SK-N-SH treated with all-trans-retinoic acid at 6 μM for 48 hours (cell line): ENCODE results near the gene DDAH1.

Source experiments
- ATAC-seq: fragments of 200-7000 bp; cut with Tn5 transposase; 3 replicates; pipeline ENCODE4 v1.9.1; 2020; ENCODE audit warnings: mild to moderate bottlenecking, moderate library complexity
- ARNTL ChIP-seq: fragments of 450-650 bp; formaldehyde crosslinking; IDR thresholded peaks from 2 replicates; pipeline ENCODE4 v1.5.0; 2020; ENCODE audit warnings: low read depth, mild to moderate bottlenecking, moderate library complexity, borderline replicate concordance
- BACH2 ChIP-seq: fragments of 250-450 bp; sonication (Bioruptor Pico); IDR thresholded peaks from 2 replicates; pipeline ENCODE4 v1.9.0; 2021; ENCODE audit warnings: mild to moderate bottlenecking, borderline replicate concordance
- CREB5 ChIP-seq: fragments of 250-450 bp; sonication (Bioruptor Pico); IDR thresholded peaks from 2 replicates; pipeline ENCODE4 v1.5.1; 2020; ENCODE audit warnings: low read depth, mild to moderate bottlenecking, moderate library complexity
- CSDC2 ChIP-seq: fragments of 250-450 bp; sonication (Bioruptor Pico); IDR thresholded peaks from 2 replicates; pipeline ENCODE4 v1.5.0; 2020; ENCODE audit warnings: mild to moderate bottlenecking, moderate library complexity
- ESRRG ChIP-seq: fragments of 250-450 bp; sonication (Bioruptor Pico); IDR thresholded peaks from 2 replicates; pipeline ENCODE4 v1.6.1; 2021; ENCODE audit warnings: mild to moderate bottlenecking
- GLIS3 ChIP-seq: fragments of 250-450 bp; sonication (Bioruptor Pico); IDR thresholded peaks from 2 replicates; pipeline ENCODE4 v1.5.0; 2020; ENCODE audit warnings: mild to moderate bottlenecking, moderate library complexity
- ISL1 ChIP-seq: fragments of 250-450 bp; sonication (Bioruptor Pico); IDR thresholded peaks from 2 replicates; pipeline ENCODE4 v2.1.2; 2022; ENCODE audit warnings: mild to moderate bottlenecking, moderate library complexity
- OSR1 ChIP-seq: fragments of 250-450 bp; sonication (Bioruptor Pico); IDR thresholded peaks from 2 replicates; pipeline ENCODE4 v1.8.0; 2022; ENCODE audit warnings: moderate library complexity, mild to moderate bottlenecking, inconsistent platforms
- PPARA ChIP-seq: fragments of 250-450 bp; sonication (Bioruptor Pico); IDR thresholded peaks from 2 replicates; pipeline ENCODE4 v1.5.0; 2020; ENCODE audit warnings: mild to moderate bottlenecking, borderline replicate concordance
- RARB ChIP-seq: fragments of 250-450 bp; sonication (Bioruptor Pico); IDR thresholded peaks from 2 replicates; pipeline ENCODE4 v1.8.0; 2021; ENCODE audit warnings: mild to moderate bottlenecking, moderate library complexity
- TOX ChIP-seq: fragments of 250-450 bp; sonication (Bioruptor Pico); IDR thresholded peaks from 2 replicates; pipeline ENCODE4 v1.8.0; 2021; ENCODE audit warnings: mild to moderate bottlenecking, moderate library complexity, borderline replicate concordance
- ZC3H10 ChIP-seq: fragments of 250-450 bp; sonication (Bioruptor Pico); IDR thresholded peaks from 2 replicates; pipeline ENCODE4 v1.5.1; 2021; ENCODE audit warnings: mild to moderate bottlenecking, moderate library complexity
- ZFP3 ChIP-seq: fragments of 250-450 bp; sonication (Bioruptor Pico); IDR thresholded peaks from 2 replicates; pipeline ENCODE4 v1.5.0; 2020; ENCODE audit warnings: mild to moderate bottlenecking, moderate library complexity
- ZFP30 ChIP-seq: fragments of 450-650 bp; formaldehyde crosslinking; IDR thresholded peaks from 2 replicates; pipeline ENCODE4 v1.5.0; 2022; ENCODE audit warnings: mild to moderate bottlenecking, moderate library complexity
- ZNF565 ChIP-seq: fragments of 450-650 bp; formaldehyde crosslinking; conservative IDR thresholded peaks from 2 replicates; pipeline ENCODE4 v1.5.0; 2020; ENCODE audit warnings: low read depth, mild to moderate bottlenecking, moderate library complexity
- ZNF70 ChIP-seq: fragments of 450-650 bp; formaldehyde crosslinking; IDR thresholded peaks from 2 replicates; pipeline ENCODE4 v1.5.0; 2020; ENCODE audit warnings: mild to moderate bottlenecking, moderate library complexity
- ZNF8 ChIP-seq: fragments of 450-650 bp; formaldehyde crosslinking; IDR thresholded peaks from 2 replicates; pipeline ENCODE4 v1.5.0; 2020; ENCODE audit warnings: mild to moderate bottlenecking, moderate library complexity
- TF ChIP-seq, protein P1 (sequence below): fragments of 250-450 bp; sonication (Bioruptor Pico); IDR thresholded peaks from 2 replicates; pipeline ENCODE4 v1.5.1; 2021; ENCODE audit warnings: mild to moderate bottlenecking, moderate library complexity
- TF ChIP-seq, protein P2 (sequence below): fragments of 250-450 bp; sonication (Bioruptor Pico); IDR thresholded peaks from 2 replicates; pipeline ENCODE4 v1.8.0; 2021; ENCODE audit warnings: low read depth, mild to moderate bottlenecking, moderate library complexity, borderline replicate concordance
- TF ChIP-seq, protein P3 (sequence below): fragments of 250-450 bp; sonication (Bioruptor Pico); IDR thresholded peaks from 2 replicates; pipeline ENCODE4 v1.8.0; 2020; ENCODE audit warnings: mild to moderate bottlenecking, moderate library complexity, borderline replicate concordance
- TF ChIP-seq, protein P4 (sequence below): fragments of 250-450 bp; sonication (Bioruptor Pico); IDR thresholded peaks from 2 replicates; pipeline ENCODE4 v1.5.0; 2020; ENCODE audit warnings: mild to moderate bottlenecking, moderate library complexity

The DDAH1 gene

DNA sequence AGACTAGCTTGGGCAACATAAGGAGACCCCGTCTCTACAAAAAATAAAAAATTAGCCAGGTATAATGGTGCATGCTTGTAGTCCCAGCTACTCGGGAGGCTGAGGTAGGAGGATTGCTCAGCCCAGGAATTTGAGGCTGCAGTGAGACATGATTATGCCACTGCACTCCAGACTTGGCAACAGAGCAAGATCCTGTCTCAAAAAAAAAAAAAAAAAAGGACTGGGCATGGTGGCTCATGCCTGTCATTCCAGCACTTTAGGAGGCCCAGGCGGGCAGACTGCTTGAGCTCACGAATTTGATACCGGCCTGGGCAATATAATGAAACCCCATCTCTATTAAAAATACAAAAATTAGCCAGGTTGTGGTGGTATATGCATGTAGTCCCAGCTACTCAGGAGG, 141.2 kb downstream of the DDAH1 start:
- no peak for ATAC-seq

GRCh38 chr1:85322655-85323054, 142.3 kb downstream of the DDAH1 start:
- ATAC-seq = no peak
- TF ChIP-seq ISL1 (CRISPR knock-in tag) (no peak), BACH2 (CRISPR knock-in tag) (no peak), RARB (CRISPR knock-in tag) (no peak), ZFP30 (CRISPR knock-in tag) (no peak), ZC3H10 (CRISPR knock-in tag) (no peak), PPARA (CRISPR knock-in tag) (no peak), ESRRG (CRISPR knock-in tag) (no peak), OSR1 (CRISPR knock-in tag) (no peak), CSDC2 (CRISPR knock-in tag) (no peak), ZNF565 (CRISPR knock-in tag) (no peak)

More for the DNA sequence above, 141.2 kb downstream of the DDAH1 start:
- TF ChIP-seq PPARA (CRISPR knock-in tag) (no peak), ISL1 (CRISPR knock-in tag) (no peak), CREB5 (CRISPR knock-in tag) (no peak), ZNF70 (CRISPR knock-in tag) (no peak), RARB (CRISPR knock-in tag) (no peak), ZNF565 (CRISPR knock-in tag) (no peak), ARNTL (CRISPR knock-in tag) (no peak), ZFP3 (CRISPR knock-in tag) (no peak), TOX (CRISPR knock-in tag) (no peak), OSR1 (CRISPR knock-in tag) (no peak)
- TF ChIP-seq, protein P1, sequence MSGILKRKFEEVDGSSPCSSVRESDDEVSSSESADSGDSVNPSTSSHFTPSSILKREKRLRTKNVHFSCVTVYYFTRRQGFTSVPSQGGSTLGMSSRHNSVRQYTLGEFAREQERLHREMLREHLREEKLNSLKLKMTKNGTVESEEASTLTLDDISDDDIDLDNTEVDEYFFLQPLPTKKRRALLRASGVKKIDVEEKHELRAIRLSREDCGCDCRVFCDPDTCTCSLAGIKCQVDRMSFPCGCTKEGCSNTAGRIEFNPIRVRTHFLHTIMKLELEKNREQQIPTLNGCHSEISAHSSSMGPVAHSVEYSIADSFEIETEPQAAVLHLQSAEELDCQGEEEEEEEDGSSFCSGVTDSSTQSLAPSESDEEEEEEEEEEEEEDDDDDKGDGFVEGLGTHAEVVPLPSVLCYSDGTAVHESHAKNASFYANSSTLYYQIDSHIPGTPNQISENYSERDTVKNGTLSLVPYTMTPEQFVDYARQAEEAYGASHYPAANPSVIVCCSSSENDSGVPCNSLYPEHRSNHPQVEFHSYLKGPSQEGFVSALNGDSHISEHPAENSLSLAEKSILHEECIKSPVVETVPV (CRISPR knock-in tag) = no peak
- TF ChIP-seq, protein P2, sequence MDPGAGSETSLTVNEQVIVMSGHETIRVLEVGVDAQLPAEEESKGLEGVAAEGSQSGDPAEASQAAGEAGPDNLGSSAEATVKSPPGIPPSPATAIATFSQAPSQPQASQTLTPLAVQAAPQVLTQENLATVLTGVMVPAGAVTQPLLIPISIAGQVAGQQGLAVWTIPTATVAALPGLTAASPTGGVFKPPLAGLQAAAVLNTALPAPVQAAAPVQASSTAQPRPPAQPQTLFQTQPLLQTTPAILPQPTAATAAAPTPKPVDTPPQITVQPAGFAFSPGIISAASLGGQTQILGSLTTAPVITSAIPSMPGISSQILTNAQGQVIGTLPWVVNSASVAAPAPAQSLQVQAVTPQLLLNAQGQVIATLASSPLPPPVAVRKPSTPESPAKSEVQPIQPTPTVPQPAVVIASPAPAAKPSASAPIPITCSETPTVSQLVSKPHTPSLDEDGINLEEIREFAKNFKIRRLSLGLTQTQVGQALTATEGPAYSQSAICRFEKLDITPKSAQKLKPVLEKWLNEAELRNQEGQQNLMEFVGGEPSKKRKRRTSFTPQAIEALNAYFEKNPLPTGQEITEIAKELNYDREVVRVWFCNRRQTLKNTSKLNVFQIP = no peak
- TF ChIP-seq, protein P3, sequence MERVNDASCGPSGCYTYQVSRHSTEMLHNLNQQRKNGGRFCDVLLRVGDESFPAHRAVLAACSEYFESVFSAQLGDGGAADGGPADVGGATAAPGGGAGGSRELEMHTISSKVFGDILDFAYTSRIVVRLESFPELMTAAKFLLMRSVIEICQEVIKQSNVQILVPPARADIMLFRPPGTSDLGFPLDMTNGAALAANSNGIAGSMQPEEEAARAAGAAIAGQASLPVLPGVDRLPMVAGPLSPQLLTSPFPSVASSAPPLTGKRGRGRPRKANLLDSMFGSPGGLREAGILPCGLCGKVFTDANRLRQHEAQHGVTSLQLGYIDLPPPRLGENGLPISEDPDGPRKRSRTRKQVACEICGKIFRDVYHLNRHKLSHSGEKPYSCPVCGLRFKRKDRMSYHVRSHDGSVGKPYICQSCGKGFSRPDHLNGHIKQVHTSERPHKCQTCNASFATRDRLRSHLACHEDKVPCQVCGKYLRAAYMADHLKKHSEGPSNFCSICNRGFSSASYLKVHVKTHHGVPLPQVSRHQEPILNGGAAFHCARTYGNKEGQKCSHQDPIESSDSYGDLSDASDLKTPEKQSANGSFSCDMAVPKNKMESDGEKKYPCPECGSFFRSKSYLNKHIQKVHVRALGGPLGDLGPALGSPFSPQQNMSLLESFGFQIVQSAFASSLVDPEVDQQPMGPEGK = no peak
- TF ChIP-seq, protein P4, sequence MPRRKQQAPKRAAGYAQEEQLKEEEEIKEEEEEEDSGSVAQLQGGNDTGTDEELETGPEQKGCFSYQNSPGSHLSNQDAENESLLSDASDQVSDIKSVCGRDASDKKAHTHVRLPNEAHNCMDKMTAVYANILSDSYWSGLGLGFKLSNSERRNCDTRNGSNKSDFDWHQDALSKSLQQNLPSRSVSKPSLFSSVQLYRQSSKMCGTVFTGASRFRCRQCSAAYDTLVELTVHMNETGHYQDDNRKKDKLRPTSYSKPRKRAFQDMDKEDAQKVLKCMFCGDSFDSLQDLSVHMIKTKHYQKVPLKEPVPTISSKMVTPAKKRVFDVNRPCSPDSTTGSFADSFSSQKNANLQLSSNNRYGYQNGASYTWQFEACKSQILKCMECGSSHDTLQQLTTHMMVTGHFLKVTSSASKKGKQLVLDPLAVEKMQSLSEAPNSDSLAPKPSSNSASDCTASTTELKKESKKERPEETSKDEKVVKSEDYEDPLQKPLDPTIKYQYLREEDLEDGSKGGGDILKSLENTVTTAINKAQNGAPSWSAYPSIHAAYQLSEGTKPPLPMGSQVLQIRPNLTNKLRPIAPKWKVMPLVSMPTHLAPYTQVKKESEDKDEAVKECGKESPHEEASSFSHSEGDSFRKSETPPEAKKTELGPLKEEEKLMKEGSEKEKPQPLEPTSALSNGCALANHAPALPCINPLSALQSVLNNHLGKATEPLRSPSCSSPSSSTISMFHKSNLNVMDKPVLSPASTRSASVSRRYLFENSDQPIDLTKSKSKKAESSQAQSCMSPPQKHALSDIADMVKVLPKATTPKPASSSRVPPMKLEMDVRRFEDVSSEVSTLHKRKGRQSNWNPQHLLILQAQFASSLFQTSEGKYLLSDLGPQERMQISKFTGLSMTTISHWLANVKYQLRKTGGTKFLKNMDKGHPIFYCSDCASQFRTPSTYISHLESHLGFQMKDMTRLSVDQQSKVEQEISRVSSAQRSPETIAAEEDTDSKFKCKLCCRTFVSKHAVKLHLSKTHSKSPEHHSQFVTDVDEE (CRISPR knock-in tag) = no peak

GRCh38 chr1:85321237-85321964, 143.6 kb downstream of the DDAH1 start:
- ATAC-seq = no peak
- TF ChIP-seq GLIS3 (CRISPR knock-in tag) (no peak), ZNF8 (CRISPR knock-in tag) (no peak)
